OCI-LY7 (cell line): ENCODE results near the gene ZNF585A.
"Not testable (repeated sequence)": the region's sequence is repeated elsewhere in the genome, so short reads cannot be mapped to it uniquely, and the experiment has no call there.

Experiments used
- EZH2phosphoT487 ChIP-seq: fragments of 200-600 bp; sonication (generic); IDR thresholded peaks from 2 replicates; pipeline ENCODE4 v1.6.1; 2018; ENCODE audit warnings: low read depth, borderline replicate concordance, mild to moderate bottlenecking, mixed run types, antibody characterized with exemption, low read length, moderate library complexity, mixed read lengths
- TF ChIP-seq, protein P1 (sequence below): fragments of 200-600 bp; sonication (generic); conservative IDR thresholded peaks from 2 replicates; pipeline ENCODE4 v1.5.1; 2014; ENCODE audit warnings: mild to moderate bottlenecking, antibody characterized with exemption, low read length, moderate library complexity, mixed read lengths

DNA sequence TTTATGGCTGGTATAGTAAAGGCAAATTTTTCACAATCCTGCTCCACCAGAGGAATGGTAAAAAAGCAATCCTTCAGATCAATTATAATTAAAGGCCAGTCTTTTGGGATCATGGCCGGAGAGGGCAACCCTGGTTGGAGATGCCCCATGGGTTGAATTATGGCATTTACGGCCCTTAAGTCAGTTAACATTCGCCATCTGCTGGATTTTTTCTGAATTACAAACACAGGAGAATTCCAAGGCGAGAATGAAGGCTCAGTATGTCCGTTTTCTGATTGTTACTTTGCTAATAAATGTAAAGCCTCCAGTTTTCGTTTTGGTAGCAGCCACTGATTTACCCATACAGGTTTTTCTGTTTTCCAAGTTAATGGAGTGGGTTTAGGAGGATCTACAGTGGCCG, 60.7 kb downstream of the ZNF585A start:
- TF ChIP-seq, protein P1, sequence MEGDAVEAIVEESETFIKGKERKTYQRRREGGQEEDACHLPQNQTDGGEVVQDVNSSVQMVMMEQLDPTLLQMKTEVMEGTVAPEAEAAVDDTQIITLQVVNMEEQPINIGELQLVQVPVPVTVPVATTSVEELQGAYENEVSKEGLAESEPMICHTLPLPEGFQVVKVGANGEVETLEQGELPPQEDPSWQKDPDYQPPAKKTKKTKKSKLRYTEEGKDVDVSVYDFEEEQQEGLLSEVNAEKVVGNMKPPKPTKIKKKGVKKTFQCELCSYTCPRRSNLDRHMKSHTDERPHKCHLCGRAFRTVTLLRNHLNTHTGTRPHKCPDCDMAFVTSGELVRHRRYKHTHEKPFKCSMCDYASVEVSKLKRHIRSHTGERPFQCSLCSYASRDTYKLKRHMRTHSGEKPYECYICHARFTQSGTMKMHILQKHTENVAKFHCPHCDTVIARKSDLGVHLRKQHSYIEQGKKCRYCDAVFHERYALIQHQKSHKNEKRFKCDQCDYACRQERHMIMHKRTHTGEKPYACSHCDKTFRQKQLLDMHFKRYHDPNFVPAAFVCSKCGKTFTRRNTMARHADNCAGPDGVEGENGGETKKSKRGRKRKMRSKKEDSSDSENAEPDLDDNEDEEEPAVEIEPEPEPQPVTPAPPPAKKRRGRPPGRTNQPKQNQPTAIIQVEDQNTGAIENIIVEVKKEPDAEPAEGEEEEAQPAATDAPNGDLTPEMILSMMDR = peak; percentile 69
- not testable (repeated sequence) for TF ChIP-seq EZH2phosphoT487
